Endometrial microvascular endothelial cells (primary cell): Measurements from ENCODE around the gene SSPN. TPM values are rescaled to one million over a fixed set of nuclear protein-coding genes. Genes with fewer than 3 reads are reported as not detected.

Source experiments
- in situ Hi-C: cut with HindIII; loops from 2 replicates; pipeline ENCODE4 v1.10.0; 2017; ENCODE audit warnings: low sequenced_read_pairs, low pct_unique_long_range_greater_than_20kb; ENCODE audit errors: inconsistent ontology term
- total RNA-seq: library from RNA; depleted of rRNA; stranded (reverse); fragments of >200 nt; gene quantifications from one replicate; pipeline ENCODE4 v1.2.3, GENCODE V29; 2015; ENCODE audit errors: inconsistent ontology term

The SSPN gene
- total RNA-seq, 1 donor from 2014 or later, result 0.56 TPM

DNA sequence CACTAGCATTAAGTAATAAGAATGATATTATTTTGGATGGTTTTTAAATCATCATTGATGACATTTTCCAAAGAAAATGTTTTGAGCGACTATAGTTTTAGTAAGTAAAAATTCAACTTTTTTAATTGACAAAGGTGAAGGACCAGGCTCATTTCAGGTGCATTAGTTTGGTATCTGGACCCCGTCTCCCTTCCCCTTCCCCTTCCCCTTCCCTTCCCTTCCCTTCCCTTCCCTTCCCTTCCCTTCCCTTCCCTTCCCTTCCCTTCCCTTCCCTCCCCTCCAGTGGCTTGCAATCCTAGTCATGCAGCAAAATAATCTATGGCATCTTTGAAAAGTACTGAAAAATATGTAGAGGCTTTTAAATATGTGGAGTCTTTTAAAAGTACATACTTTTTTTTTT, 13.0 kb upstream of the SSPN start:
- in situ Hi-C loops, result no loop called here

GRCh38 chr12:26185532-26186320, 9.6 kb upstream of the SSPN start:
- in situ Hi-C loops, result no loop called here

GRCh38 chr12:26187014-26187798, 8.2 kb upstream of the SSPN start:
- in situ Hi-C loops, result no loop called here

DNA sequence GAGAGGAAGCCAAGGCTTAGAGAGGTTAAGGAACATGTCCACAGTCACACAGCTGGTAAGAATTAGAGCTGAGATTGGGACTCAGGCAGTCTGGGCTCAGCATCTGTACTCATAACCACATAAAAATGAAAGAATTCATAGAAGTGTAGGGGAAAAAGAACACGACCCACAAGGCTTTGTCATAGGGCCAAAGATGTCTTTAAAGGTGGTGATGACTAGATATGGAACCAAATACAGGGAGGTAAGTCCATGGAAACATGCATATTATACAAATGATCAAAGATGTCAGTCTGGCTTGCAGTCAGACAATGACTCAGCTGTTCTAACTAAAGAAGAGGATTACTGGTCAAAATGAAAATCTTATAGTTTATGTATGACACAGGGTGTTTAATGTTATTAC, 7.2 kb upstream of the SSPN start:
- in situ Hi-C loops, result no loop called here

GRCh38 chr12:26188641-26189040, 6.7 kb upstream of the SSPN start:
- in situ Hi-C loops, result no loop called here

GRCh38 chr12:26192142-26192541, 3.2 kb upstream of the SSPN start:
- in situ Hi-C loops, result no loop called here

- in situ Hi-C loops, result no loop called here
Observed at GRCh38 chr12:26193539-26193938, 1.8 kb upstream of the SSPN start.

- in situ Hi-C loops, result no loop called here
Observed at GRCh38 chr12:26195641-26196420, 458 bp downstream of the SSPN start.

DNA sequence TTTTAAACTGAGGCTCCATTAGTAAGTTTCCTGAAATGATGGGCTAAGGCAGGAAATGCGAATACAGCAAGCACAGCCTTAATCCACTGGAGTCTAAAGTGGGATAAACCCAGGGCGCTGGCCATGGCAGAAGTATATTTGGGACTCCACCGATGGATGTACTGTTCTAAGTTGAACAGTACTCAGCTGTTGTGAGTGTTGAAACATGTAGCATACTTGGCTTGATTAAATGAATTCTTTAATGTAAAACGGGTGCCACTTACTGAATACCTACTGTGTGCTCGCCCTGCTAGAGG, 996 bp downstream of the SSPN start:
- in situ Hi-C loops, result no loop called here

- in situ Hi-C loops, result no loop called here
Observed at GRCh38 chr12:26197832-26198231, 2.5 kb downstream of the SSPN start.

DNA sequence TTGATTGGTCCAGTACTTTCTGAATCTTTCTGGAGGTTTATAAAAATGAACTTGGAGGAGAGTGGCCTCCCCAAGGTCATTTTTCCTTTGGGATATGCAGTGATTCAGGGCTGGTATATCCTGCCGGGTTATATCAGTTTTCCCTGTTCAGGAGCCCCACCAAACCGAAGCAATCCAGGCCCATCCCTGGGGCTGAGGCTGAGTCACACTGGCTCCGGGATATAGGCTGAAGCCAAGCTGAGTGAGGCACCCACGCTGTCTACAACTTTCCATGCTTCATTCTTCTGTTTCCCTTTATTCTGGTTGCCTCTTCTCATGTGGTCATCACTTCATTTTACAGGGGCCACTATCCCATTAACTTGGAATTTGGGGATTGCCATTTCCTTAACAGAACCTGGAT, 3.4 kb downstream of the SSPN start:
- in situ Hi-C loops, result no loop called here

- in situ Hi-C loops, result no loop called here
Observed at GRCh38 chr12:26203167-26203780, 7.9 kb downstream of the SSPN start.

- in situ Hi-C loops, result no loop called here
Observed at GRCh38 chr12:26204612-26205289, 9.4 kb downstream of the SSPN start.

GRCh38 chr12:26205298-26205697, 9.9 kb downstream of the SSPN start:
- in situ Hi-C loops, result no loop called here

DNA sequence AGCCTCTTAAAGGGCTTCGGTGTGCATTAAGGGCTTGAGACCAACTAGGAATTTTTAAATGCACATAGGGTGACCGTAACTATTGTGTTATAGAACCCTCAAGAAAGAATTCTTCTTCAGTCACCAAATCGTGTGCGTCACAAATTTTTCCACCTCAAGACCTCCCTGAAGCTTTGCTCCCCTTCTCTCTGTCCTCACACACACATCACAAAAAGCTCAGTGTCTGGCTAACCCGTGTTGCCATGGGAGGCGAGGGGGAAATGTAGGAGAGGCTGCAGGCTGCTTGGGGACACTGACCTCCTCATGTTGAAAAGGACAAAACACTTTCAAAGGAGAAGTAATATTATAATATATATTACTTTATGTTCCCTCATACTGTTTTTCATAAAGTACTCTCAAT, 10.6 kb downstream of the SSPN start:
- in situ Hi-C loops, result no loop called here

DNA sequence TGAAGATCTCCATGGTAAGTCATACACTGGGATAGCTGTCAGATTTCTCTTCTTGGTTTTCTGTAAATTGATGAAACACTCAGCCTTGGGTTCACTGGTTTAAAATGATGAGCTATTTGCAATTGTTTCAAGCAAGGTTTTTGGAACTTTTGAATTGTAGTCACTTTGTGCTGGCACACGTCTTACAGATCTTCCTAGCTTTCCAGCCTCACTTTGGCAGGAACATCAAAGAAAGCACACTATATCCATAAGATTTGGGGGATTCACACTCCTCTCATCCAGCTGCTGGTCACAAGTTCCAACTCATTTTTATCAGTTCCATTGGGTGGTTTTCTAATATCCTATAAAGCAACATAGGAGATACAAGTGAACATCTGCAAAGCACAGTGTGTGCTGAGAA, 16.0 kb downstream of the SSPN start:
- in situ Hi-C loops, result no loop called here

- in situ Hi-C loops, result no loop called here
Observed at GRCh38 chr12:26212396-26212795, 17.0 kb downstream of the SSPN start.

GRCh38 chr12:26212988-26213387, 17.6 kb downstream of the SSPN start:
- in situ Hi-C loops, result no loop called here

- in situ Hi-C loops, result no loop called here
Observed at GRCh38 chr12:26214121-26214520, 18.7 kb downstream of the SSPN start.
